ENCODE measurements around the gene TUBAL3. TPM values are rescaled to one million over a fixed set of nuclear protein-coding genes. Genes with fewer than 3 reads are reported as not detected.
A peak's percentile ranks its signal among the peaks of the same experiment; 100 is the strongest.

TUBAL3 gene
- total and polyA plus RNA-seq, 9 of the 15 experiments (the other 6 are each of a cell fraction or from before 2014, with no cell fraction given), result 5.5 to 10.1 (median 6.9) TPM

- no peak for TF ChIP-seq LARP7 (IDR thresholded peaks at IDR 0.05)
- peak; percentile 55; the same call in 1 of the 2 replicates for TF ChIP-seq ZNF316 (IDR thresholded peaks at IDR 0.05)
- TF ChIP-seq STAG1 (CRISPR knock-in tag; IDR thresholded peaks at IDR 0.05; ENCODE audit: borderline replicate concordance), result no peak
- no peak for TF ChIP-seq ZNF431 (CRISPR knock-in tag; IDR thresholded peaks at IDR 0.05)
- no peak for TF ChIP-seq MXD1 (CRISPR knock-in tag; IDR thresholded peaks at IDR 0.05; ENCODE audit: borderline replicate concordance, poor library complexity, severe bottlenecking)
- TF ChIP-seq ZNF398 (CRISPR knock-in tag; IDR thresholded peaks at IDR 0.05), result no peak
- TF ChIP-seq UBTF (IDR thresholded peaks at IDR 0.05; ENCODE audit: borderline replicate concordance in 1 of 2, low read depth in 2 of 2, low read length in 2 of 2), result no peak
- peak; percentile 37; the same call in 1 of the 2 replicates for TF ChIP-seq POLR2AphosphoS5 (IDR thresholded peaks at IDR 0.05; ENCODE audit: control insufficient read depth, insufficient read depth, low read depth, low read length)
- no peak for TF ChIP-seq RERE (CRISPR knock-in tag; IDR thresholded peaks at IDR 0.05; ENCODE audit: borderline replicate concordance)
- TF ChIP-seq CREB3L1 (IDR thresholded peaks at IDR 0.05; ENCODE audit: borderline replicate concordance, low read depth), result no peak
- TF ChIP-seq IRF2 (CRISPR knock-in tag; IDR thresholded peaks at IDR 0.05), result no peak
- peak; percentile 23; the same call in 1 of the 2 replicates for TF ChIP-seq NCOR1 (IDR thresholded peaks at IDR 0.05)
- TF ChIP-seq ZNF584 (CRISPR knock-in tag; IDR thresholded peaks at IDR 0.05; ENCODE audit: low read depth), result no peak
- no peak for TF ChIP-seq CTBP1 (IDR thresholded peaks at IDR 0.05; ENCODE audit: borderline replicate concordance)
Observed at GRCh38 chr10:5404208-5405041, at the start of gene TUBAL3 (continued).

Data from K562 (cell line).